HG03378 (cell line): ENCODE data around the gene AP2S1.
"Not testable (repeated sequence)": the region's sequence is repeated elsewhere in the genome, so short reads cannot be mapped to it uniquely, and the experiment has no call there.

Source experiments
- ATAC-seq: cut with Tn5 transposase; IDR thresholded peaks from one replicate; pipeline ENCODE4 v1.9.1; 2021; ENCODE audit warnings: mild to moderate bottlenecking, moderate library complexity; ENCODE audit not compliant: unreplicated experiment

The AP2S1 gene

DNA sequence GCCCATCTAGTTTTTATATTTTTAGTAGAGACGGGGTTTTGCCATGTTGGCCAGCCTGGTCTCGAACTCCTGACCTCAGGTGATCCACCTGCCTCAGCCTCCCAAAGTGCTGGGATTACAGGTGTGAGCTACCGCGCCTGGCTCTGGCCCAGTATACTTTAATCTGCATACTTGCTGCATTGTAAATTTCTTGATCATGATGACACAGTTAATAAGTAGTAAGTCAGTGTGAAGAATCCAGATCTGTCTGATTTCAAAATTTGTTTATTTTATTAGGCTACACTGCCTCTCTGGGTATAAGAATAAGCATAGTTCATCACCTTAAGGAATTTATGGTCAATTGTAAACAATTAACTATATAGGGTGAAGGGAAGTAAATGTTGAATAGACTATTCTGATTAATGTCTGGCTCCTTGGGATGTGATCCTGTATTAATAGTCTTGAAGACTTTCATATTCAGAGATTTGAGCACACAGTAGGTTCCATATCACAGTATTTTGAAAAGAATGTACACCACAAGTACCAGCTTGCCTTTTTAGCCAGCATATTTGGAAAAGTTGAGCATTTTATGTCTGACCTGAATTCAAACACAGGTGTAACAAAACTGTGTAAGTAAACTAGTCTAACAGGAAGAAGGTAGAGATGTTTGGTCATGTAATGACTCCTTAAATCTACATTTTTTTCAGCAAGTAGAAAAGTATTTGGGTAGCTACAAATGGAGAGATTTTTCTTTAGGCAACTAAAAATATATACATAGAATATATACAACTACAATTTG, 17.6 kb upstream of the AP2S1 start:
- no peak for ATAC-seq

GRCh38 chr19:46867170-46867569, 16.5 kb upstream of the AP2S1 start:
- ATAC-seq: no peak

DNA sequence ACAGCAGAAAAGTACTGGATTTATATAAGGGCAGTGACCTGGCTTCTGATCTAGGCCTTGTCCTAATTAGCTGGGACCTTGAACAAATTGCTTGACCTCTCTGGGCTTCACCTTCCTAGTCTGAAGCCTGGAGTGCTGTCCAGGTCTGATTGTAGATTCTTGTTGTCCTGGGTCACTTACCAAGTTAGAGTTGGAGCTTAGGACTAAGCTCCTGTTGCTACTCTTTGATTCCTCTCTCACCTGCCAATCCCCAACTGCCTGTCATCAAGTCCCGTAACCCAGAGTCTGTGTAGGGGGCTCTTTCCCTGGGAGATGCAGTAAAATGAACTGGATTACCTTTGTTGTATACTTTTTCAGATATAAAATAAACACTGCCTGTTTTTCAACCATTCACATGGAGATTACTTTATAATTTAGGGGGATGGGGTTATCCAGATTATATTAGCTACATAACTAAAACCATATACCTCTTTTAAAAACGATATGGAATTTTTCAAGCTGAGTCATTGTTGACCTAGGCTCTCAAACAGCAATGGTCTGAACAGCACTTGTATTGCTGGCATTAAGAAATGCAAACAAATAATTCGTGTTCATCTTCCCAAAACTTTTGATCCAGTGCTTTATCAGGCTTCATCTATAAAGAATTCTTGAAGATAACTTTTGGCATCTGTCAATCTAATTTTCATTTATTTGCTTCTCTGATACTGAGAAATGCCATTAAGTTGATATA, 15.9 kb upstream of the AP2S1 start:
- ATAC-seq: no peak

DNA sequence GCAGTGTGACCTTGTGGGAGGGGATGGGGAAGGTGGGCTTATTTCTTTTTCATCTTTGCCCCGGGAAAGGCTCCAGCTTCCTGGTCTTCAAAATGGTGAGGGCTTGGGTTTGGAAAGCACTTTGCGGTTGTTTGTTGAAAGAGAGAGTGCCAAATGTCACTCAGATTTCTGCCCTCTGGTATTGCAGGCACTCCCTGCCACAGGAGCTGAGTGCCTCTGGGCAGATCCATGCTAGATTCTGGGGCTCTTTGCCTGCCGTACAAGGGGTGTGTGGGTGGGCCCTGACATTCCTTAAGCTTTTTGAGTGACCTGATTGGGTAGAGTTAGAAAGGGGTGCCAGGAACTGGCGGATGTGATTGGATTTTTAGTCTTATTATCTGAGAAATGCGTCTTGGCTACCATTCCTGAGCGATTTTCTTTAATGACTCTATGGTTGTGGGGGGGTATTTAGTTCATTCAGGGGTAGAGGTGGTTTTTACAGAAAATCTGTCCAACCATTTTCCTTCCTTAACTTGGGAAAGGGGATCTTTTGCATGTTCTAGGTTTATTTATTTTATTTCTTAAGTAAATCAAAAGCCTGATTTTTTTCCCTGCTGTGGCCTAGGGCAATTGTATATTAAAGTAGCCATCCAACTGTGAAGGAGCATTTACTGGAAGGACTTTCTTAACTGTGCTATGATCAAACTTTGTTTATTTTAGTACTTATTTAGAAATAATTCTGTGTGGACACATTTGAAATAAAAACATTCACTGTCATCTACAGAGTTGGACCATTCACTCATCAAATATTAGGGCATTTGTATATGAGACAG, 13.4 kb upstream of the AP2S1 start:
- no peak for ATAC-seq

DNA sequence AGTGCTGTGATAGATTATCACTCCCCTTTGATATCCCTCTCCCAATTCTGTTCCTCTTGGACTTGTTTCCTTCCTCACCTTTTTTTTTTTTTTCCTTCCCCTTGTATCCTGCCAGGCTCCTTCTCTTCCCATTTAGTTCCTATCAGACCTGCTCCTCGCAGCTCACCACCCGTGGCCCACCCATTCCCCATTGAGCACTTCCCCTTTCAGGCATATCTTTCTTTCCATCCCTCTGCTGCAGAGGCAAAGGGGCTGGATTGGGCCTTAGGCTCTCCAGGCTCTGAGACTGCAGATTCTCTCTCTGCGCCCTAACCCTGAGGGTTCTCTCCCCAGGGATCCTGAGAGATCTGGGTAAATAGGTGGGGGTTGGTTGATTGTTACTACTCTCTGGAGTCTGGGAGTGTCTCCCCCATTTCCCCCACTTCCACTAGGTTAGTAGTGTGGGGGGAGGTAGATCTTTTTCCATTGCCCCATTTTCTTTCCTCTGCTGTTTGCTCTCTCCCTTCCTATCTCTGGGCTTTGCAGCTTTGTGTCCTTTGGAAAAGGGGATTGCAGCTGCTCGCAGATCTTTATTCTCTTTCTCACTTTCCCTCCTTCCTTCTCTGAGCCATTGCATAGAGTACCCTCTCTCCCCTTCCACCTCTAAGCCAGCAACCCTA, 12.5 kb upstream of the AP2S1 start:
- ATAC-seq: no peak

DNA sequence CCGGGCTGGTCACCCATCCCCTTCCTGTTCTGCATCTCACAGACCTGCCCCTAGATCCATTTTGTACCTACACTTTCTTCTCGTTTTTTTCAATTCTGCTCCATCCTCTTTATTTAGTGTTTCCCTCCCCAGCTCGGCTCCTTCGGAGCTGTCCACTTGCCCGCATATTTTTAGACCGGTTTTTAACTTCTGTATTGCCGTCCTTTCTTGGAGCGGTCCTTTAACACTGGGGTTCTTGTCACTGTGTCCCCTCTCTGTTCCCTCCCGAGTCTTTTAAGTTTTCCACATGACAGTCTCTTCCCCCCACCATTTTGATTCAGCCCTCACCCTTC, 11.8 kb upstream of the AP2S1 start:
- no peak for ATAC-seq

GRCh38 chr19:46861691-46862502, 11.3 kb upstream of the AP2S1 start:
- no peak for ATAC-seq

DNA sequence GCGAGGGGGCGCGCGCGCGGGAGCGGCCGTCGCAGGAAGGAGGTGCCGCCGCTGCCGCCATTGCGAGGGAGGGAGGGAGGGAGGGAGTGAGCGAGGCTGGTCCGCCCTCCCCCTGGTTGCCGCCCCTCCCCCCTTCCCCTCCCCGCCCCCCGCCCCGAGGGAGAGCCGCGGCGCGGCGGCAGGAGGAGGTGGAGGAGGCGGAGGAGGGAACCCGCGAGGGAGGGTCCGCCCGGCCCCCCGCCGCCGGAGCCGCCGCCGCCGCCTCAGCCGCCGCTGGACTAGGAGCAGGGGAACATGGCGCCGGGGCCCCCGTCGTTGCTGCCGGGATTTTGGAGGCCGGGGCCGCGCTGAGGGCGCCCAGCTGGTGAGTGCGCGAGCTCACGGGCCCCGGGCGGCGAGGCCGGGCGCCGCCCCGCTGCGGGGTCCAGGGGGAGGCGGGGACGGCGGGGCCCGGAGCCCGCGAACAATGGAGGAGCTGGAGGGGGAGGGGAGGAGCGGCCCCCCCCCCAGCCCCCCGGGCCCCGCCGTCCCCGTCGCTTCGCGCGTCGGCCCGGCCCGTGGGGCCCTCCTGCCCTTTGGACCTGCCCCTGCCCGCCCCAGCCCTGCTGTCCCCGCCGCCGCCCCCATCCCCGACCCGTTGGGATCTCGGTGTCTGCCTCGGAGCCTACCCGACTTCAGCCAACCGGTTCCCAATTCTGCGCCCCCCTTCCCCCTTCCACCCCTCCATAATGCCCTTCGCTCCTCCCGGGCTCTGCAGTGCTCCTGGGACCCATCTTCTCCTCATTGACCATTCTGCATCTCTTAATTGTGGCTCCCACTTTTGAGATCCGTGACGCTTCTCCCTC, 10.4 kb upstream of the AP2S1 start, which contains the start of gene ARHGAP35:
TSS of gene ARHGAP35 (plus strand) at position 152 of the 845 bp plus-strand sequence. CDS start 57,679 bp downstream, outside the sequence.
- no peak for ATAC-seq

- peak; percentile 49 for ATAC-seq
These were observed 9.6 kb upstream of the AP2S1 start for GRCh38 chr19:46860125-46860845.

GRCh38 chr19:46859637-46860124, 9.0 kb upstream of the AP2S1 start:
- ATAC-seq: peak; percentile 7

DNA sequence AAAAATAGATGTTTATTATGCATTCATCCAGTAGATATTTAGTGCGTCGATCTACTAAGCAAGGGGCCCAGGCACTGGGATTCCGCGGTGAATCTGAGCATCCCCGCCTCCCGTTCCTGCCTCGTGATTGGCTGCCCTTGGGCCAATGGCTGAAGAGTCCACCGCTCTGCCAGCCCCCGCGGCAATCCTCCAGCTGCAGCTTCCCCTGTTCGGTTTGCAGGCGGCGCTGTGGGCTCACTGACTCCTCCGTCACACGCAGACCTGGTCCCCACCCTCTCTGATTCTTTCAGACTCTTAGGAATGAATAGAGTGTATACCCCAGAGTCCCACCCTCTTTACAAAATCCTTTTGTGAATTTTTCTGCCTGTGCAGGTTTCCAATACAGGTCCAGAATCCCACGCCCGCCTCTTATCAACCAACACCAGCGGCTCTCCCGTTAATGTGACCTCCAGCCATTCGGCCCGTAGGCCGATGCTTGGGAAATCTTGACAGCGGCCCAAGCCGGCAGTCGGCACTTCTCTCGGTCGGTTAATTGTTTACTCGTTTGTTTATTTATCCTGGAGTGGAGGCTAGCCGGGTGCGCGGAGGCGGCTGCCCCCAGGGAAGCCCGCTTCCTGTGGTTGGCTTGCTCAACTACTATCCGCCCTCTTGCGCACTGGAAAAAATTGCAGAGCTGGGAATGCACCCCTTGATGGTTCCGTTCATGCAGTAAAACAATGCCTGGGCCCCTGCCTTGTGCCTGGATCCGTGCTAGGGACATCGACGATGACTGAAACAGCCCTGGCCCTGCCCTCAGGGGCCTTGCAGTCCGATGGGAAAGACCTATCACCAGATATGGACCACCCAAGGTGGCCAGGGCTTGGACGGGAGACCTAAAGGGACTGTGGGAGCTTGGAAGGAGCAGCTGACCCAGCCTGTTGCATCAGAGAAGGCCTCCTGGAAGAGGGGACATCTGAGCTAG, 5.7 kb upstream of the AP2S1 start:
- no peak for ATAC-seq

DNA sequence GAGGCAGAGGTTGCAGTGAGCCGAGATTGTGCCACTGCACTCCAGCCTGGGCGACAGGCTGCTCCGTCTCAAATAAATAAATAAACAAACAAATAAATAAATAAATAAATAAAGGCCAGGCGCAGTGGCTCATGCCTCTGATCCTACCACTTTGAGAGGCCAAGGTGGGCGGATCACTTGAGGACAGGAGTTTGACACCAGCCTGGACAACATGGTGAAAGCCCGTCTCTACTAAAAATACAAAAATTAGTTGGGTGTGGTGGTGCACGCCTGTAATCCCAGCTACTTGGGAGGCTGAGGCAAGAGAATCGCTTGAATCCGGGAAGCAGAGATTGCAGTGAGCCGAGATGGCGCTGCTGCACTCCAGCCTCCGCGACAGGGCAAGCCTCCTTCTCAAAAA, 4.1 kb upstream of the AP2S1 start:
- ATAC-seq: not testable (repeated sequence)

- ATAC-seq: no peak
These were observed 2.2 kb upstream of the AP2S1 start for GRCh38 chr19:46852830-46853229.

- no peak for ATAC-seq
These were observed 1.0 kb downstream of the AP2S1 start for GRCh38 chr19:46849610-46850009.

DNA sequence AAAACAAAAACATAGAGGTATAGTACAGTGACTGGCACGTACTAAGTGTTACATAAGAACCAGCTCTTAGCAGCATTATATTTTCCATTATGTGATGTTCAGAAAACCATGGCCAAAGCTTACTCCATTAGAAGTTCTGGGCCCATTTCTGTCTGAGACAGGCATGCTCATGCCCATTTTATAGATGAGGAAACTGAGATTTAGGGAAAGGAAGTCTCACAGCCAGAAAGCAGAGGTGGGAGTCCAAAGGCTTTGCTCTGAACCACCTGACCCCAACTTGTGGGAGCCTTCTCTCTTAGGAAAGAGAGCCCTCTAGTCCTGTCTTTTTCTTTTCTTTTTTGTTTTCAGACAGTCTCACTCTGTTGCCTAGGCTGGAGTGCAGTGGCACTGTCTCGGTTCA, 2.3 kb downstream of the AP2S1 start:
- ATAC-seq: no peak

DNA sequence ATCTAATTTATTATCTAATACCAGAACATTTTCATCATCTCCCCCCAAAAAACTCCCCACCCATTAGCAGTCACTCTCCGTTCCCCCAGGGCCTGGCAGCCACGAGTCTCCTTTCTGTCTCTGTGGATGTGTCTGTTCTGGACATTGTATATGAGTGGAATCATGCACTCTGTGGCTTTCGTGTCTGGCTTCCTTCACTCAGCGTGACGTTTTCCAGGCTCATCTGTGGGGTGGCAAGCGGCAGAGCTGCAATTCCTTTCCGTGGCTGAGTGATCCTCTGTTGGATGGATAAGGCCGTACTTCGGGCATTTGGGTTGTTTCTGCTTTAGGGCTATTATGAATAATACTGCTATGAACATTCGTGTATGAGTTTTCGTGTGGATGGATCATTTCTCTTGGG, 3.1 kb downstream of the AP2S1 start:
- no peak for ATAC-seq

DNA sequence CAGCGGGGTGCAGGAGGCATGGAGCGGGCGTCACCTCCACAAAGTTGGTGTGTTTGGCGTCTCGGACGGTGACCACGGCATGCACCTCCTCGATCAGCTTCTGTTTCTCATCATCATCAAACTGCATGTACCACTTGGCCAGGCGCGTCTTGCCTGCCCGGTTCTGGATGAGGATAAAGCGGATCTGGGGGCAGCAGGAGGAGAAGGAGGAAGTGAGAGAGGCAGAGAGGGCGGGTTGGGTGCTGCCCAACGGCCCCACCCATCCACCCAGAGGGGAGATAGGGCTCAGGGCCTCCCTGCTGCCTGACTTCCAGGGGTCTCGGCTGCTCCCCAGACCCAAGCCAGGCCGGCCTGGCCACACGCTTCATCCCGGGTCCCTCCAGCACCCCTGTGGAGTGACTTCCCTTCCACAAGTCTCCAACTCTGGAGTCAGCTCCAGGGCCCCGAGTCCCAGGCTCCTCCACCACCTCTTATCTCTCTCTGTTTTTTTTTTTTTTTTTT, 4.6 kb downstream of the AP2S1 start:
- ATAC-seq: no peak
